Putamen (tissue), 1 donor: ENCODE data around the gene TDP1.
"Not testable (repeated sequence)": the region's sequence is repeated elsewhere in the genome, so short reads cannot be mapped to it uniquely, and the experiment has no call there.

Experiments
- DNase-seq: peaks from one replicate; pipeline ENCODE4 v3.0.0-alpha.2; 2016; ENCODE audit warnings: low spot score

The TDP1 gene

GRCh38 chr14:90049390-90049789 is 93.7 kb downstream of the TDP1 start:
- DNase-seq, result no peak

- DNase-seq, result no peak
These were observed 94.5 kb downstream of the TDP1 start for GRCh38 chr14:90050271-90050670.

- DNase-seq, result no peak
These were observed 97.3 kb downstream of the TDP1 start for GRCh38 chr14:90053044-90053443.

DNA sequence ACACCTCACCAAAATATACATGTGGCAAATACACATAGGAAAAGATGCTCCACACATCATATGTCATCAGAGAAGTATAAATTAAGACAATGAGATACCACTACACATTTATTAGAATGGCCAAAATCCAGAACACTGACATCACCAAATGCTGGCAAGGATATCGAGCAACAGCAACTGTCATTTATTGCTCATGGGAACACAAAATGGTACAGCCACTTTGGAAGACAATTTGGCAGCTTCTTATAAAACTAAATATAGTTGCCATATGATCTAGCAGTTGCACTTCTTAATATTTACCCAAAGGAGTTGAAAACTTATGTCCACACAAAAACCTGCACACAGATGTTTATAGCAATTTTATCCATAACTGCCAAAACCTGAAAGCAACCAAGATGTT is 99.1 kb downstream of the TDP1 start:
- DNase-seq, result no peak

- no peak for DNase-seq
These were observed 101.1 kb downstream of the TDP1 start for GRCh38 chr14:90056826-90057225.

GRCh38 chr14:90058876-90059458 is 103.2 kb downstream of the TDP1 start:
- no peak for DNase-seq

DNA sequence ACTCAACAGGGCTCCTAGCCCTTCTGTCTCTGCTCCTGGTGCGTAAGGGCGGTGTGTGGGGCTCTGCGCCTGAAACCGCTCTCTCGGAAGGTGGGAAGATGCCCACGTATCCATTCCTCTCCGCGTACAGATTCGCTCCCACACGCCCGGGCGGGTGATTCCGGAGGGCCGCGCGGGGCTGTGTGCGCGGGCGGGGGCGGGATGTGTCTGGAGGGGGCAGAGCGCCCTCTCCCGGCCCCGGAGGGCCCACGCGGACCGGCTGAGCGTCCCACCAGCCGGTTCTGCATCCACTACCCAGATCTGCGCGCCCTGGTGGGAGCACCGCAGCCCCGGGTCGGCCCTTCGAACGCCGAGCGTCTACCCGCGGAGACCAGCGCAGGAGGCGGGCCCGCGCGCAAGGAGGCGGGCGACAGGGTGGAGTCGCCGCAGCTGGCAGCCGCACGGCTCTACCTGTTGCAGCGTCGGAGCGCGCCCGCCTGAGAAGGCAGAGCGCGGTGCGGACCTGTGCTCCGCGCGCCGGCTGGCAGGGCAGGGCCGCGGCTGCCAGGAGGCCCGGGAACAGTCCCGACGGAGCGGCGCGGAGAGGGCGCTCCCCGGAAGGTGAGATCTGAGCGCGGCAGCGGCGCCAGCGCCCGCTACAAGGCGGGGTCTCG is 104.7 kb downstream of the TDP1 start:
- DNase-seq, result peak; percentile 68

DNA sequence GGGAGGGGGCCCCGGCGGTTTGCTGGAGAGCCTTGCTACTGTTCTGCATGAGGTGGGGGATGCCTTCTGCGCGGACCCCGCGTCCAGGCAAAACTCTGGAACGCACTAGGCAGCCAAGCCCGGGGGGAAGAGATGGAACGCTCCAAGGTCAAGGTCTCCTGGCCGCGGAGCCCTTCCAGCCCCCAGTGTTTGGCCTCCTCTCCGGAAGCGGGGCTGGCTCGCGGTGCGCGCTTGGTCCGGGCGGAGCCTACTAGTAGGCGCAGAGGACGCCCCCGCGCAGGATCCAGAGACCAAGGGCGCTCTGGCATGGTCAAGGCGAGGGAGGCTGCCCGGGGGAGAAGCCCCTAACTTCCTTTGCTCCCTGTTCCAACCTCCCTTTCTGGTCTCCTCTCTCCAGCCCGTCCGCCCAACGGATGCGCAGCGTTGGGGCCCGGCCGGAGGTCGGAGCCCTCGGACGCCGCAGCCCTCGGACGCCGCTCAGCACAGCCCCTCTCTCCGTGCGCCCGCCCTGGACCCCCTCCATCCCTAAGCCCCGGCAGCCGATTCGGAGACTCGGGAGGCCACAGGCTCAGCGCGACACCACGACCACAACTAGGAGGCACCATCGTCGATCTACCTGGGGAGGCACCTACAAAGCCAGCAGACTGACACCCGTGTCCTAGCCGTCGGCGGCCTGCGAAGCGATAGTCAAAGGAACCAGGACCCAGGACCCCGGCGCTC is 105.4 kb downstream of the TDP1 start:
- DNase-seq, result no peak

- no peak for DNase-seq
These were observed 106.0 kb downstream of the TDP1 start, which contains the start of gene KCNK13 for GRCh38 chr14:90061685-90062126. Gene KCNK13 (plus strand): TSS chr14:90061994. CDS start chr14:90062206, 212 bp downstream.

DNA sequence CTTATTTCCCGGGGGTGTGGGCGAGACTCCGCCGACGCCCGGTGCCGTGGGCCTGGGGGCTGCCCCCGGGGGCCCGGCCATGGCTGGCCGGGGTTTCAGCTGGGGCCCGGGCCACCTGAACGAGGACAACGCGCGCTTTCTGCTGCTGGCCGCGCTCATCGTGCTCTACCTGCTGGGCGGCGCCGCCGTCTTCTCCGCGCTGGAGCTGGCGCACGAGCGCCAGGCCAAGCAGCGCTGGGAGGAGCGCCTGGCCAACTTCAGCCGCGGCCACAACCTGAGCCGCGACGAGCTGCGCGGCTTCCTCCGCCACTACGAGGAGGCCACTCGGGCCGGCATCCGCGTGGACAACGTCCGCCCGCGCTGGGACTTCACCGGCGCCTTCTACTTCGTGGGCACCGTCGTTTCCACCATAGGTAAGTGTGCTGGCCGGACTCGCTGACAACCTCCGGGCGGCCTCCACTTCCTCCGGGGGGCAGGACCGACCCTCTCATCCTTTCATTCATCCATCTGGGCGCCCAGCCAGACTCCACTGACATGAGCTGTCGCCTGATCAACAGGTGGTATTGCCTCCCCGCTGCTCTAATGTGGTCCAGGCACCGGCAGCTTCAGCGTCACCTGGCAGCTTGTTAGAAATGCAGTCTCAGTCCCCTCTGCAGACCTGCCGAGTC is 106.5 kb downstream of the TDP1 start:
- no peak for DNase-seq

- no peak for DNase-seq
These were observed 107.3 kb downstream of the TDP1 start for GRCh38 chr14:90062822-90063539.

- DNase-seq, result no peak
These were observed 116.6 kb downstream of the TDP1 start for GRCh38 chr14:90072350-90072749.

GRCh38 chr14:90079576-90079975 is 123.8 kb downstream of the TDP1 start:
- DNase-seq, result no peak

- peak; percentile 47 for DNase-seq
These were observed 131.7 kb downstream of the TDP1 start for GRCh38 chr14:90087433-90087832.

DNA sequence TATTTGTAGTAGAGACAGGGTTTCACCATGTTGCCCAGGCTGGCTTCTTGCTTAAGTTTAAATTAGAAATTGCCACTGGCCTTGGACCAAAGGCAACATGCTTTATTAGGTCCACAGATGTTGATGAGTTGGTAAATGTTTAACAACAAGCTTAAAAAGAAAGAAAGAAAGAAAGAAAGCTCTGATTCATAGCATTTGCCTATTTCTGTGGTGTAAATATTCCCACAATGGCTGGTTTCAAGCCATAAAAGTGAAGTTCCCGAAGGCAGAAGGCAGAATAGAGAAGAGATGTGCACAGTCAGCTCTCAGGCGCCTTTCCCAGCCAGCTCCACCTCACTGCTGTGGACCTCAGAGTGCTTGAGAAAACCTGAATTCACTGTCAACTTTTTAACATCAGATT is 132.4 kb downstream of the TDP1 start:
- no peak for DNase-seq

DNA sequence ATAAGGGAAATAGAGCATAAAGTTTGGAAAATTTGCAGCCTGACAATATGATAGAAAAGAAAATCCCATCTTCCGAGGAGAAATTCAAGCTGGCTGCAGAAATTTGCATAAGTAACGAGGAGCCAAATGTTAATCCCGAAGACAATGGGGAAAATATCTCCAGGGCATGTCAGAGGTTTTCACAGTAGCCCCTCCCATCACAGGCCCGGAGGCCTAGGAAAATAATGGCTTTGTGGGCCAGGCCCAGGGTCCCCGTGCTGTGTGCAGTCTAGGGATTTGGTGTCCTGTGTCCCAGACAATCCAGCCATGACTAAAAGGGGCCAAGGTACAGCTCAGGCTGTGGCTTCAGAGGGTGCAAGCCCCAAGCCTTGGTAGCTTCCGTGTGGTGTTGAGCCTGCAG is 133.8 kb downstream of the TDP1 start:
- DNase-seq, result not testable (repeated sequence)

- no peak for DNase-seq
These were observed 135.7 kb downstream of the TDP1 start for GRCh38 chr14:90091393-90091792.

DNA sequence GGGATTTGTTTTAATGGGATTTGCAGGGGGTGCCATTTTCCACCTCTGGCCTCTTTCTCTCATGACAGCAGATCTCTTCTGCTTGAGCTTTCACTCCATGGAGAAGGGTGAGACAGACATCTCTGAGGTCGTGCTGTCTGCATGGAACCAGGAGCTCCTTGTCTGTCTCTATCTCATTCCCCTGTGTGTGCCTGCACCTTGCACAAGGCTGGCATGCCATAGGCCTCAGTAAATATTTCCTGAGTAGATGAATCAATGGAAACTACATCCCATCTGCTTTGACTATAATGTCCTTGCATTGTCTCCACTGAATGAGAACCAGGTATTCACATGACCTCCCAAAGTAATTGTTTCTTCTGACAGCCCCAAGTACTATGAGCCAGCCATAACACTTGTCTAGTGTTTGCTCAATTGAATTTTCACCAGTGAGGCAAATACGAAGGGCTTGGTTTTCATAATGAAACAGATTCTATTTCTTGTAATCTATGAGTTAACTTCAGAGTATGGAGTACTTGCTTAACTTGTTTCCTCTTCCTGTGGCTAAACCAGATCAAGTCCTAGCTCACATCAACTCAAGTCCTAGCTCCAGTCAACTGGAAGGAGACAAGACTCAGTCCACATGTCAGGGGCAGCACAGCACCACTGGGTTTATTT is 138.3 kb downstream of the TDP1 start:
- no peak for DNase-seq
